Trophoblast cell (in vitro differentiated cells and primary cell): ENCODE results near the gene NPIPA8.
"Not testable (repeated sequence)": the region's sequence is repeated elsewhere in the genome, so short reads cannot be mapped to it uniquely, and the experiment has no call there.

ENCODE experiments used
- DNase-seq, 2 donors: peaks; one replicate each; pipeline ENCODE4 v3.0.0-alpha.2; 2016
- H2AFZ ChIP-seq: 2 replicates; pipeline ENCODE4 v1.6.1; 2013; ENCODE audit warnings: low read length, moderate library complexity, mild to moderate bottlenecking; ENCODE audit not compliant: insufficient read depth, poor library complexity
- H2AK5ac ChIP-seq: 2 replicates; pipeline ENCODE4 v1.6.1; 2013; ENCODE audit warnings: mild to moderate bottlenecking, low read length
- H2BK120ac ChIP-seq: 2 replicates; pipeline ENCODE4 v1.6.1; 2013; ENCODE audit warnings: low read length, mild to moderate bottlenecking, moderate library complexity; ENCODE audit not compliant: insufficient read depth, poor library complexity
- H2BK12ac ChIP-seq: 2 replicates; pipeline ENCODE4 v1.6.1; 2013; ENCODE audit warnings: mild to moderate bottlenecking, low read length, moderate library complexity
- H2BK5ac ChIP-seq: 2 replicates; pipeline ENCODE4 v1.6.1; 2013; ENCODE audit warnings: low read length, low read depth, moderate library complexity, mild to moderate bottlenecking; ENCODE audit not compliant: poor library complexity
- H3K14ac ChIP-seq: 2 replicates; pipeline ENCODE4 v1.6.1; 2013; ENCODE audit warnings: mild to moderate bottlenecking, low read length
- H3K18ac ChIP-seq: 2 replicates; pipeline ENCODE4 v1.6.1; 2013; ENCODE audit warnings: mild to moderate bottlenecking, low read length
- H3K23ac ChIP-seq: 2 replicates; pipeline ENCODE4 v1.6.1; 2013; ENCODE audit warnings: low read length
- H3K27ac ChIP-seq: 2 replicates; pipeline ENCODE4 v1.5.1; 2013; ENCODE audit warnings: low read depth, mild to moderate bottlenecking, inconsistent platforms, low read length, moderate library complexity
- H3K27me3 ChIP-seq: 2 replicates; pipeline ENCODE4 v1.6.1; 2013; ENCODE audit warnings: inconsistent platforms, mild to moderate bottlenecking, low read length, moderate library complexity; ENCODE audit not compliant: insufficient read depth
- H3K36me3 ChIP-seq, 2 experiments: 1 replicate in 1 of 2; 2 replicates in 1 of 2; pipeline ENCODE4 v1.6.1; 2013; ENCODE audit warnings: low read length in 2 of 2, mild to moderate bottlenecking in 2 of 2, moderate library complexity in 1 of 2; ENCODE audit not compliant: insufficient read depth in 2 of 2, control insufficient read depth in 1 of 2
- H3K4ac ChIP-seq: 2 replicates; pipeline ENCODE4 v1.6.1; 2013; ENCODE audit warnings: low read depth, mild to moderate bottlenecking, low read length, moderate library complexity
- H3K4me1 ChIP-seq, 2 experiments: 1 replicate in 1 of 2; 2 replicates in 1 of 2; pipeline ENCODE4 v1.6.1; 2013; ENCODE audit warnings: low read length in 2 of 2, mild to moderate bottlenecking in 2 of 2, moderate library complexity in 1 of 2; ENCODE audit not compliant: insufficient read depth in 2 of 2, control insufficient read depth in 1 of 2
- H3K4me2 ChIP-seq: 2 replicates; pipeline ENCODE4 v1.6.1; 2013; ENCODE audit warnings: inconsistent platforms, mild to moderate bottlenecking, low read length, moderate library complexity
- H3K4me3 ChIP-seq: 2 replicates; pipeline ENCODE4 v1.5.1; 2013; ENCODE audit warnings: mild to moderate bottlenecking, low read depth, low read length, inconsistent platforms
- H3K79me1 ChIP-seq: one replicate; pipeline ENCODE4 v1.6.1; 2013; ENCODE audit warnings: low read length
- H3K79me2 ChIP-seq: 2 replicates; pipeline ENCODE4 v1.6.1; 2013; ENCODE audit warnings: low read length, mild to moderate bottlenecking; ENCODE audit not compliant: control insufficient read depth, insufficient read depth, poor library complexity
- H3K9ac ChIP-seq: 2 replicates; pipeline ENCODE4 v1.6.1; 2013; ENCODE audit warnings: mild to moderate bottlenecking, low read length
- H3K9me3 ChIP-seq: 2 replicates; pipeline ENCODE4 v1.6.1; 2013; ENCODE audit warnings: low read depth, mild to moderate bottlenecking, control low read depth, inconsistent platforms, low read length; ENCODE audit not compliant: insufficient read depth
- H4K12ac ChIP-seq: 2 replicates; pipeline ENCODE4 v1.6.1; 2013; ENCODE audit warnings: low read depth, mild to moderate bottlenecking, low read length, moderate library complexity
- H4K8ac ChIP-seq: 2 replicates; pipeline ENCODE4 v1.6.1; 2013; ENCODE audit warnings: low read depth, mild to moderate bottlenecking, low read length, moderate library complexity
- H4K91ac ChIP-seq: one replicate; pipeline ENCODE4 v1.6.1; 2013; ENCODE audit warnings: low read depth, mild to moderate bottlenecking, low read length, moderate library complexity
- WGBS: extraction: QIAGEN DNeasy Blood & Tissue Kit; methylation state at CpG from one replicate; pipeline ENCODE4 v1.1.7; 2013; ENCODE audit warnings: missing lambda C conversion rate; ENCODE audit not compliant: insufficient read length, insufficient coverage; ENCODE audit errors: extremely low coverage; 5-methylcytosine and 5-hydroxymethylcytosine counted together

Gene NPIPA8

GRCh38 chr16:18297714-18298113, 38.8 kb downstream of the NPIPA8 start:
- WGBS: no CpG with 5 or more reads among the region's 1 CpG
- not testable (repeated sequence) for H2BK120ac ChIP-seq, H4K8ac ChIP-seq, H3K79me2 ChIP-seq, H3K9ac ChIP-seq, H3K9me3 ChIP-seq, H3K4me3 ChIP-seq, H4K12ac ChIP-seq, H3K18ac ChIP-seq, H3K27me3 ChIP-seq, H3K14ac ChIP-seq, H2BK5ac ChIP-seq, H2AK5ac ChIP-seq, H3K4ac ChIP-seq, H3K4me1 ChIP-seq, H2BK12ac ChIP-seq, H2AFZ ChIP-seq, H3K36me3 ChIP-seq, H3K4me2 ChIP-seq, H4K91ac ChIP-seq, DNase-seq, H3K23ac ChIP-seq, H3K27ac ChIP-seq, H3K79me1 ChIP-seq

- not testable (repeated sequence) for H3K4me3 ChIP-seq, H3K79me2 ChIP-seq, H3K9ac ChIP-seq, H3K14ac ChIP-seq, H3K9me3 ChIP-seq, H3K27me3 ChIP-seq, H3K4ac ChIP-seq, H4K91ac ChIP-seq, H3K18ac ChIP-seq, H3K4me2 ChIP-seq, H2BK5ac ChIP-seq, H2AK5ac ChIP-seq, H3K36me3 ChIP-seq, H2BK12ac ChIP-seq, H2AFZ ChIP-seq, H3K27ac ChIP-seq, H3K23ac ChIP-seq, H2BK120ac ChIP-seq, H4K12ac ChIP-seq, H4K8ac ChIP-seq, DNase-seq, H3K79me1 ChIP-seq, H3K4me1 ChIP-seq
- no CpG with 5 or more reads among the region's 7 CpGs for WGBS
Observed at GRCh38 chr16:18296931-18297330, 39.6 kb downstream of the NPIPA8 start.

DNA sequence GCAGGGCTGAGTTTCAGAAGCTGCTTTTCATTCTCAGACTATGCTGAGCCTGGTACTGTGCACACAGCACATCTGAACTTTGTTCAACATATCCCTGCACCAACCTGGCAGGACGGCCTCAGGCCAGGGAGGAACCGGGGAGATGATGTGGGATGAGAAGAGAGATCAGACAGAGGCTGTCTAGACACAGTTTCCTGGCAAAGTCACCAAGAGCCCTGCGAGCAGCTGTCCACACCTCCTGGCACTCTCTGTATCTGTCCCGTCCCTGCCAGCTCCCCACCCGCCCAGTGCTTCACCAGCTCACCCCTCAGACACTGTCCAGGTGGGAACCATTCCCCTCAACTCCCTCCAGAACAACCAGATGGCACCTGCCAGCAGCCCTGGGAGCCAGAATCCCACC, 42.2 kb downstream of the NPIPA8 start:
- no CpG with 5 or more reads among the region's 5 CpGs for WGBS
- H3K79me1 ChIP-seq, H3K4me1 ChIP-seq, H4K91ac ChIP-seq, H2BK12ac ChIP-seq, H3K27ac ChIP-seq, H3K79me2 ChIP-seq, H3K36me3 ChIP-seq, H3K23ac ChIP-seq, H2AK5ac ChIP-seq, H3K4ac ChIP-seq, H3K4me2 ChIP-seq, H3K18ac ChIP-seq, H3K14ac ChIP-seq, DNase-seq, H2BK120ac ChIP-seq, H3K9me3 ChIP-seq, H2BK5ac ChIP-seq, H3K4me3 ChIP-seq, H4K8ac ChIP-seq, H3K9ac ChIP-seq, H4K12ac ChIP-seq, H3K27me3 ChIP-seq, H2AFZ ChIP-seq: not testable (repeated sequence)

DNA sequence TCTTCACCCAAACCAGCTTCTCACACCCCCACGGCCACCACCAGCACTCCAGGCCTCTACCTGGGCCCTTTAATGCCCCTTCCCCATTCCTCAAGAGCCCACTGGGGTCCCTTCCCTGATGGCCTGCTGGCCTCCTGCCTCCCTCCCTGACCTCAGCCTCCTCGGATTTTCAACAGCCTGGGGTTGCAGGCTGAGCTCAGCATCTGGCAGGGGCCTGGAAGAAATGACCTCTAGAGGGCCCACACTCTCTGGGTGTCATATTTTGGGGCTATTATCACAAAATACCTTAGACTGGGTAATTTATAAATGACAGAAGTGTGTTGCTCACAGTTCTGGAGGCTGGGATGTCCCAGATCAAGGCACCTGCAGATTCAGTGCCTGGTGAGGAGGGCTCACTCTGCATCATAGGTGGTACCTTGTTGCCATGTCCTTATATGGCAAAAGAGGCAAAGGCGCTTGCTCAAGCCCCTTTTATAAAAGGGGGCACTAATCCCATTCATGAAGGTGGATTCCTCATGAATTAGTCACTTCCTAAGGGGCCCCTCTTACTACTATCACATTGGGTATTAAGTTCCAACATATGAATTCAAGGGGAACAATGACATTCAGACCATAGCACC, 43.1 kb downstream of the NPIPA8 start:
- H2AFZ ChIP-seq, H3K27ac ChIP-seq, H3K23ac ChIP-seq, H3K9me3 ChIP-seq, H4K8ac ChIP-seq, H3K27me3 ChIP-seq, H3K79me2 ChIP-seq, H2BK120ac ChIP-seq, H2BK5ac ChIP-seq, H2AK5ac ChIP-seq, H2BK12ac ChIP-seq, H3K36me3 ChIP-seq, H3K14ac ChIP-seq, H3K79me1 ChIP-seq, H4K12ac ChIP-seq, H3K4me1 ChIP-seq, H3K18ac ChIP-seq, H3K4me2 ChIP-seq, H4K91ac ChIP-seq, DNase-seq, H3K4me3 ChIP-seq, H3K9ac ChIP-seq, H3K4ac ChIP-seq: not testable (repeated sequence)
- WGBS: no CpG with 5 or more reads among the region's 3 CpGs
